OCI-LY3 (cell line): ENCODE measurements around the gene HDAC4.

Experiments
- CTCF ChIP-seq: fragments of 200-600, 300-600 bp; sonication (generic); IDR thresholded peaks from 2 replicates; pipeline ENCODE4 v1.5.1; 2014; ENCODE audit warnings: antibody characterized with exemption, low read length, low read depth
- EZH2phosphoT487 ChIP-seq: fragments of 200-600 bp; shearing (Covaris generic); IDR thresholded peaks from 2 replicates; pipeline ENCODE4 v1.6.1; 2018; ENCODE audit warnings: antibody characterized with exemption, mixed run types, low read depth

GRCh38 chr2:239109928-239110545 is 290.8 kb downstream of the HDAC4 start:
- TF ChIP-seq CTCF, result no peak
- TF ChIP-seq EZH2phosphoT487, result no peak
